Endothelial cell of hepatic sinusoid (primary cell): Measurements from ENCODE around the gene TRIM62.

Experiments used
- in situ Hi-C: cut with HindIII; loops from 2 replicates; pipeline ENCODE4 v1.10.0; 2017; ENCODE audit warnings: low sequenced_read_pairs

TRIM62 gene

GRCh38 chr1:33180911-33181890, 642 bp downstream of the TRIM62 start:
- in situ Hi-C loops, result loop anchor here (10.0 kb wide), 1 partner anchor 326 kb away; no protein-coding TSS in a partner anchor

GRCh38 chr1:33180226-33180910, 1.5 kb downstream of the TRIM62 start:
- in situ Hi-C loops, result loop anchor here (10.0 kb wide), 1 partner anchor 326 kb away; no protein-coding TSS in a partner anchor

GRCh38 chr1:33178836-33179439, 2.9 kb downstream of the TRIM62 start:
- in situ Hi-C loops, result loop anchor here (5.0 kb wide), 2 partner anchors 37 to 82 kb away; no protein-coding TSS in a partner anchor

- in situ Hi-C loops, result loop anchor here (5.0 kb wide), 2 partner anchors 36 to 81 kb away; no protein-coding TSS in a partner anchor
These were observed 3.8 kb downstream of the TRIM62 start for GRCh38 chr1:33177996-33178540.

GRCh38 chr1:33176887-33177286, 5.0 kb downstream of the TRIM62 start:
- in situ Hi-C loops, result loop anchor here (5.0 kb wide), 2 partner anchors 35 to 80 kb away; no protein-coding TSS in a partner anchor

- in situ Hi-C loops, result loop anchor here (5.0 kb wide), 2 partner anchors 34 to 79 kb away; no protein-coding TSS in a partner anchor
These were observed 5.4 kb downstream of the TRIM62 start for GRCh38 chr1:33176362-33176850.

- in situ Hi-C loops, result loop anchor here (5.0 kb wide), 2 partner anchors 34 to 79 kb away; no protein-coding TSS in a partner anchor
These were observed 6.0 kb downstream of the TRIM62 start for GRCh38 chr1:33175865-33176264.

- in situ Hi-C loops, result no loop called here
These were observed 8.8 kb downstream of the TRIM62 start for GRCh38 chr1:33173091-33173490.

- in situ Hi-C loops, result no loop called here
These were observed 9.6 kb downstream of the TRIM62 start for GRCh38 chr1:33171977-33172813.

- in situ Hi-C loops, result no loop called here
These were observed 11.2 kb downstream of the TRIM62 start for GRCh38 chr1:33170351-33171274.

- in situ Hi-C loops, result no loop called here
These were observed 12.4 kb downstream of the TRIM62 start for GRCh38 chr1:33169290-33170055.

GRCh38 chr1:33168556-33169289, 13.1 kb downstream of the TRIM62 start:
- in situ Hi-C loops, result no loop called here

GRCh38 chr1:33167650-33168447, 14.0 kb downstream of the TRIM62 start:
- in situ Hi-C loops, result no loop called here

GRCh38 chr1:33165809-33166208, 16.0 kb downstream of the TRIM62 start:
- in situ Hi-C loops, result no loop called here

GRCh38 chr1:33165209-33165608, 16.6 kb downstream of the TRIM62 start:
- in situ Hi-C loops, result no loop called here
